ENCODE data around the gene NLRP14. TPM values are rescaled to one million over a fixed set of nuclear protein-coding genes. Genes with fewer than 3 reads are reported as not detected.

The NLRP14 gene
- total and polyA plus RNA-seq, 9 of the 15 experiments (the other 6 are each of a cell fraction or from before 2014, with no cell fraction given): 0.27 to 1.2 (median 0.54) TPM

- Histone ChIP-seq H2AFZ (ENCODE audit: low read depth, low read length) (no peak overlapping the region), H3K9me3 (replicated peaks; ENCODE audit: control insufficient read depth, insufficient read depth, low read depth, low read length) (peaks cover 14% of the 10 kb centered on the region), H3K27ac (ENCODE audit: extremely low read depth, low read depth, low read length) (peak overlapping the region; percentile 33; the same call in 1 of the 3 replicates), H3K36me3 (ENCODE audit: control insufficient read depth, insufficient read depth, low read length) (no peaks in the 10 kb centered on the region), H3K9me1 (ENCODE audit: control insufficient read depth, insufficient read depth, low read length) (no peaks in the 10 kb centered on the region), H3K4me1 (replicated peaks in 1 of 2; ENCODE audit: control insufficient read depth in 2 of 2, insufficient read depth in 2 of 2, low read length in 2 of 2) (peaks cover 0 to 8% of the 10 kb centered on the region in 2 experiments; a peak in 2 of 5 replicates), H4K20me1 (replicated peaks; ENCODE audit: control insufficient read depth, insufficient read depth, low read length) (no peaks in the 10 kb centered on the region), H3K27me3 (ENCODE audit: control insufficient read depth in 2 of 2, insufficient read depth in 2 of 2, low read length in 2 of 2) (no peaks in the 10 kb centered on the region), H3K9ac (ENCODE audit: insufficient read depth in 1 of 2, low read depth in 2 of 2, low read length in 2 of 2) (no peak overlapping the region), H3K4me2 (ENCODE audit: insufficient read depth, low read length) (no peak overlapping the region), H3K79me2 (ENCODE audit: control insufficient read depth, insufficient read depth, low read length) (no peaks in the 10 kb centered on the region), H3K4me3 (no peak overlapping the region)
- in situ Hi-C loops (cut with MboI) (loop anchor here (25.0 kb wide), 1 partner anchor 581 kb away; the partner anchor contains the start of gene CYB5R2), intact Hi-C loops (cut with micrococcal nuclease) (no loop called here)
- ChIA-PET CTCF (ENCODE audit: low intra/inter-chr PET ratio) (interaction anchor here (0.6 kb wide), 1 partner anchor 607 kb away, joined by 3 read pairs; no protein-coding TSS in a partner anchor), POLR2A (no interaction called here)
- ATAC-seq: no peak
- BruUV-seq (replicated peaks): no TSS peak
- 0% methylated on average over 4 of the region's 4 CpGs for whole genome bisulfite sequencing (ENCODE audit: insufficient coverage, low coverage, missing lambda C conversion rate)
- peak in 3 of 4 experiments; percentile 11 to 40 (median 30) for DNase-seq (ENCODE audit: extremely low read depth in 1 of 4, low spot score in 3 of 4)
- peak; percentile 19 for FAIRE-seq
- TF ChIP-seq ELF4 (CRISPR knock-in tag; IDR thresholded peaks at IDR 0.05): peak; percentile 78; the same call in 1 of the 2 replicates
- TF ChIP-seq HMG20A (CRISPR knock-in tag; conservative IDR thresholded peaks at IDR 0.05): no peak
- TF ChIP-seq SMAD3 (CRISPR knock-in tag; conservative IDR thresholded peaks at IDR 0.05): 0 out of 2 replicates have a peak, but pooled peaks have one; percentile 9
- no peak for TF ChIP-seq HNRNPLL (IDR thresholded peaks at IDR 0.05; ENCODE audit: low read depth, low read length, poor library complexity, severe bottlenecking)
- TF ChIP-seq ZNF707 (CRISPR knock-in tag; conservative IDR thresholded peaks at IDR 0.05): no peak
- TF ChIP-seq NFATC3 (IDR thresholded peaks at IDR 0.05): no peak
- no peak for TF ChIP-seq ZFP1 (CRISPR knock-in tag; IDR thresholded peaks at IDR 0.05)
- TF ChIP-seq PTRF (tag; IDR thresholded peaks at IDR 0.05): no peak
- TF ChIP-seq SRSF9 (IDR thresholded peaks at IDR 0.05; ENCODE audit: borderline replicate concordance, low read depth, low read length): no peak
- TF ChIP-seq TEAD1 (CRISPR knock-in tag; IDR thresholded peaks at IDR 0.05): peak in 1 of 2 experiments; percentile 76; a peak in 2 of 4 replicates
- no peak for TF ChIP-seq ATF4 (CRISPR knock-in tag; IDR thresholded peaks at IDR 0.05)
- no peak for TF ChIP-seq SMAD1 (IDR thresholded peaks at IDR 0.05; ENCODE audit: low read depth, low read length, partially characterized antibody)
- TF ChIP-seq CC2D1A (IDR thresholded peaks at IDR 0.05): no peak
- peak; percentile 78 for TF ChIP-seq TAL1 (IDR thresholded peaks at IDR 0.05)
- 0 out of 4 replicates have a peak, but pooled peaks of 1 of the 2 experiments have one; percentile 47 for TF ChIP-seq ZNF639 (CRISPR knock-in tag; conservative IDR thresholded peaks at IDR 0.05 in 1 of 2, IDR thresholded peaks at IDR 0.05 in 1 of 2)
- peak; percentile 63 for TF ChIP-seq NCOR1 (IDR thresholded peaks at IDR 0.05)
Observed at GRCh38 chr11:7080900-7081299, 60.6 kb downstream of the NLRP14 start.

All from K562 (cell line).